AG04450 (cell line): ENCODE measurements around the gene CDH4. TPM values are rescaled to one million over a fixed set of nuclear protein-coding genes. Genes with fewer than 3 reads are reported as not detected.

Experiments used
- CTCF ChIA-PET: fragments of 300-600, 350-600 bp; formaldehyde crosslinking; extraction: SDS; loops from one replicate; lab custom pipeline; 2022; ENCODE audit warnings: antibody characterized with exemption, inconsistent platforms; lab: Charles Lee
- POLR2A ChIA-PET: fragments of 350-600 bp; formaldehyde crosslinking; extraction: SDS; loops from one replicate; lab custom pipeline; 2021; ENCODE audit warnings: antibody characterized with exemption, inconsistent platforms; lab: Yijun Ruan, JAX
- DNase-seq: peaks from one replicate; pipeline ENCODE4 v3.0.0-alpha.2; 2011; ENCODE audit warnings: low read depth, low spot score
- H3K27ac ChIP-seq: one replicate; pipeline ENCODE4 v1.5.1; 2012; ENCODE audit warnings: low read depth, low read length, control low read depth
- H3K27me3 ChIP-seq: one replicate; pipeline ENCODE4 v1.6.0; 2012; ENCODE audit warnings: low read length; ENCODE audit not compliant: control insufficient read depth, insufficient read depth
- H3K4me3 ChIP-seq: 2 replicates; pipeline ENCODE4 v1.5.1; 2011; ENCODE audit warnings: mild to moderate bottlenecking, low read depth, low read length, control low read depth
- H3K9me3 ChIP-seq: 2 replicates; pipeline ENCODE4 v1.5.1; 2012; ENCODE audit warnings: low read length; ENCODE audit not compliant: control insufficient read depth, insufficient read depth
- CTCF ChIP-seq: IDR thresholded peaks from 2 replicates; pipeline ENCODE4 v1.5.1; 2011; ENCODE audit warnings: low read depth, low read length, control low read depth, inconsistent platforms
- polyA plus RNA-seq: library from polyadenylated mRNA; depleted of rRNA; stranded (reverse); fragments of >200 nt; gene quantifications from 2 replicates; pipeline ENCODE4 v1.2.3, GENCODE V29; 2011

CDH4 gene
- polyA plus RNA-seq, 1 experiment: 1.6 TPM

GRCh38 chr20:61579908-61580307 is 327.8 kb downstream of the CDH4 start:
- POLR2A ChIA-PET: no interaction called here
- CTCF ChIA-PET: no interaction called here
- Histone ChIP-seq H3K27me3 (peaks cover 6% of the 10 kb centered on the region), H3K4me3 (no peak overlapping the region), H3K27ac (no peak overlapping the region), H3K9me3 (no peaks in the 10 kb centered on the region; the same call in 1 of the 2 replicates)
- DNase-seq: no peak
- no peak for TF ChIP-seq CTCF

- CTCF ChIA-PET: no interaction called here
Measured at GRCh38 chr20:61580958-61581824, 329.1 kb downstream of the CDH4 start.

GRCh38 chr20:61581825-61582188 is 329.7 kb downstream of the CDH4 start:
- Histone ChIP-seq H3K4me3 (no peak overlapping the region), H3K9me3 (no peaks in the 10 kb centered on the region; the same call in 1 of the 2 replicates), H3K27me3 (peaks cover 5% of the 10 kb centered on the region), H3K27ac (no peak overlapping the region)
- TF ChIP-seq CTCF: no peak
- DNase-seq: no peak
- POLR2A ChIA-PET: no interaction called here
- CTCF ChIA-PET: no interaction called here

More at GRCh38 chr20:61580958-61581824, 329.1 kb downstream of the CDH4 start:
- Histone ChIP-seq H3K9me3 (no peaks in the 10 kb centered on the region; the same call in 1 of the 2 replicates), H3K4me3 (no peak overlapping the region), H3K27me3 (peaks cover 6% of the 10 kb centered on the region), H3K27ac (no peak overlapping the region)
- POLR2A ChIA-PET: no interaction called here
- no peak for DNase-seq
- TF ChIP-seq CTCF: no peak

- no peak for DNase-seq
- POLR2A ChIA-PET: no interaction called here
- CTCF ChIA-PET: no interaction called here
Measured at GRCh38 chr20:61582196-61582923, 330.3 kb downstream of the CDH4 start.

More at GRCh38 chr20:61582196-61582923, 330.3 kb downstream of the CDH4 start:
- no peaks in the 10 kb centered on the region; the same call in 1 of the 2 replicates for H3K9me3 ChIP-seq
- no peak for TF ChIP-seq CTCF
- peaks cover 4% of the 10 kb centered on the region for H3K27me3 ChIP-seq
- no peak overlapping the region for H3K4me3 ChIP-seq
- H3K27ac ChIP-seq: no peak overlapping the region
